PC-9 (cell line): ENCODE results near the gene GAS7.

Experiments
- CTCF ChIP-seq: fragments of 200-600 bp; sonication (generic); conservative IDR thresholded peaks from 2 replicates; pipeline ENCODE4 v1.6.1; 2017; ENCODE audit warnings: mixed run types, antibody characterized with exemption, mild to moderate bottlenecking, moderate library complexity
- EZH2 ChIP-seq: fragments of 200-600 bp; sonication (generic); IDR thresholded peaks from 2 replicates; pipeline ENCODE4 v1.8.0; 2017; ENCODE audit warnings: antibody characterized with exemption, low read depth

GRCh38 chr17:10045871-10046658, 152.3 kb downstream of the GAS7 start:
- TF ChIP-seq EZH2 (no peak), CTCF (no peak)
